ENCODE results near the gene MYH9.
"Not testable (repeated sequence)": the region's sequence is repeated elsewhere in the genome, so short reads cannot be mapped to it uniquely, and the experiment has no call there.

The MYH9 gene

DNA sequence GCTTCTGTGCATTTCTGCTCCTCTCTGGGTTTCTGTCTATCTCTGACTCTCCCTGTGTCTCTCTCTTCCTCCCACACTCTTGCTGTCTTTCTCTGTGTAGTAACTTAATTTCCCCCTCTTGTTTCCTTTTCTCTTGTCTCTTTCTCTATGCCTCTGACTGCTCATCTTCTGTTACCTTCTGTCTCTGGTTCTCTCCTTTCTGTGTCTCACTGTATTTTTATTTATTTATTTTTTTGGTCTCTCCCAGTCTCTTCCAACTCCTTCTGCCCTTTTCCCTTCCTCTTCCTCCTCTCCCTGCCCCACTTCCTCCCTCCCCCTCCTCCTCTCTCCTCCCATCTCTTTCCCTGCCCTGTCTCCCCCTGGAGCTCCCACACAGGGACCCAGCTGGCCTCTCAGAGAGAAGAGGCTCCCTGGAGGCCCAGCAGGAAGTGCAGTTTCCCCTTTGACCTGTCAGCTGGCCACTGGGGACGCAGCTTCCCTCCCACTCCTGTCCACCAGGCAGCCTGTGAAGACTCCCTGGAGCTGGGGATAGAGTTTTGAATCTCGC, 38.3 kb upstream of the MYH9 start:
- no peak overlapping the region for H3K4me3 ChIP-seq (ENCODE audit: low read depth, low read length)
- peak; percentile 13; the same call in 1 of the 2 replicates for TF ChIP-seq CTCF (IDR thresholded peaks at IDR 0.05; ENCODE audit: low read depth, low read length)

- TF ChIP-seq CTCF (IDR thresholded peaks at IDR 0.05; ENCODE audit: low read depth, low read length): no peak
- H3K4me3 ChIP-seq (ENCODE audit: low read depth, low read length): no peak overlapping the region
These were observed 37.3 kb upstream of the MYH9 start for GRCh38 chr22:36424901-36425579.

GRCh38 chr22:36424466-36424865, 36.7 kb upstream of the MYH9 start:
- H3K4me3 ChIP-seq (ENCODE audit: low read depth, low read length): not testable (repeated sequence)

- TF ChIP-seq CTCF (IDR thresholded peaks at IDR 0.05; ENCODE audit: low read depth, low read length): no peak
- no peak overlapping the region for H3K4me3 ChIP-seq (ENCODE audit: low read depth, low read length)
These were observed 36.0 kb upstream of the MYH9 start for GRCh38 chr22:36423461-36424404.

DNA sequence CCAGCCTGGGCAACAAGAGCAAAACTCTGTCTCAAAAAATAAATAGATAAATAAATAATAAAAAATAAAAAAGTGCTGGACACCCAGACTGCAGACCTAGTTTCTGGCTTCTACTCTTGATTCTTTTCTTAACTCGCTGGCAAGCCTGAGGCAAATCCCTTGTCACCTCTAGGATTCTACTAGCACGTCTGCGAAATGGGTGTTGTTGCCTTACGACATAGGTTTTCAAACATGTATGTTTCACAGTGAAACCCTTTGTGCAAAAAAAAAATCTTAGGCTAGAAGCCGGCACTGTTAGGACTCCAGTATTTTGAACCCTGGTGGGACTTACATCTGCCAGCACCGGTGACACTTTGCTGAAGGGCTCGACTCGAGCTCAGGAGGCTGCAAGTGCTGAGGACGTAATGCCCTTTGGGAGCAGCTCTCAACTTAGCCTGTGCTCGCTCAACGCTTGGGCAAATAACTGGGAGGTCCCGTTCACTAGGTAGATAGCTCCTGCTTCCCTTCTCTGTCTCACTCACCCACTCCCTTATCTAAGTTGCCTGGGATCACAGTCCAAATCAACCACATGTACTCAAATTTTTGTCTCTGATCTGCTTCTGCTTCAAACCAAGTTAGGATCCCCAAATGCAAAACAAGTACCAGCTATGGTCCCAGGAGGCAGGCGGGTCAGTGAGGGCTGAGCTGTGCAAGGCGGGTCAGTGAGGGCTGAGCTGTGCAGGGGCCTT, 34.7 kb upstream of the MYH9 start:
- H3K4me3 ChIP-seq (ENCODE audit: low read depth, low read length): no peak overlapping the region

GRCh38 chr22:36419912-36420882, 32.4 kb upstream of the MYH9 start:
- TF ChIP-seq CTCF (IDR thresholded peaks at IDR 0.05; ENCODE audit: low read depth, low read length): no peak
- no peak overlapping the region for H3K4me3 ChIP-seq (ENCODE audit: low read depth, low read length)

More for the DNA sequence above, 34.7 kb upstream of the MYH9 start:
- no peak for TF ChIP-seq CTCF (IDR thresholded peaks at IDR 0.05; ENCODE audit: low read depth, low read length)
